Measurements from ENCODE around the gene LTBP1.

LTBP1 gene

GRCh38 chr2:33121925-33122324, 175.2 kb downstream of the LTBP1 start:
- no peak for DNase-seq

GRCh38 chr2:33122726-33123125, 176.0 kb downstream of the LTBP1 start:
- DNase-seq, result no peak

- DNase-seq, result no peak
These were observed 176.5 kb downstream of the LTBP1 start for GRCh38 chr2:33123216-33123615.

GRCh38 chr2:33126552-33126951, 179.8 kb downstream of the LTBP1 start:
- no peak for DNase-seq

GRCh38 chr2:33126958-33127357, 180.2 kb downstream of the LTBP1 start:
- DNase-seq, result no peak

GRCh38 chr2:33129263-33130053, 182.7 kb downstream of the LTBP1 start:
- DNase-seq, result no peak

- DNase-seq, result no peak
These were observed 183.3 kb downstream of the LTBP1 start for GRCh38 chr2:33130054-33130447.

- DNase-seq, result no peak
These were observed 183.8 kb downstream of the LTBP1 start for GRCh38 chr2:33130544-33130943.

GRCh38 chr2:33131111-33131510, 184.4 kb downstream of the LTBP1 start:
- no peak for DNase-seq

GRCh38 chr2:33131749-33132148, 185.0 kb downstream of the LTBP1 start:
- DNase-seq, result no peak

- DNase-seq, result no peak
These were observed 186.8 kb downstream of the LTBP1 start for GRCh38 chr2:33133454-33133952.

- DNase-seq, result no peak
These were observed 187.5 kb downstream of the LTBP1 start for GRCh38 chr2:33134086-33134771.

GRCh38 chr2:33134791-33135560, 188.2 kb downstream of the LTBP1 start:
- DNase-seq, result no peak

- DNase-seq, result no peak
These were observed 188.9 kb downstream of the LTBP1 start for GRCh38 chr2:33135645-33136044.

GRCh38 chr2:33136056-33136455, 189.3 kb downstream of the LTBP1 start:
- DNase-seq, result no peak

GRCh38 chr2:33136566-33136965, 189.8 kb downstream of the LTBP1 start:
- no peak for DNase-seq

- no peak for DNase-seq
These were observed 190.6 kb downstream of the LTBP1 start for GRCh38 chr2:33137331-33137730.

GRCh38 chr2:33139949-33140348, 193.2 kb downstream of the LTBP1 start:
- no peak for DNase-seq

- no peak for DNase-seq
These were observed 194.7 kb downstream of the LTBP1 start for GRCh38 chr2:33141476-33141875.

GRCh38 chr2:33142810-33143209, 196.1 kb downstream of the LTBP1 start:
- no peak for DNase-seq

- DNase-seq, result no peak
These were observed 197.5 kb downstream of the LTBP1 start for GRCh38 chr2:33144243-33144642.

GRCh38 chr2:33145459-33145858, 198.7 kb downstream of the LTBP1 start:
- no peak for DNase-seq

GRCh38 chr2:33146102-33146501, 199.3 kb downstream of the LTBP1 start:
- no peak for DNase-seq

Measured in central memory CD4-positive, alpha-beta T cell (primary cell).